Measurements from ENCODE around the gene FBXL16.

The FBXL16 gene

DNA sequence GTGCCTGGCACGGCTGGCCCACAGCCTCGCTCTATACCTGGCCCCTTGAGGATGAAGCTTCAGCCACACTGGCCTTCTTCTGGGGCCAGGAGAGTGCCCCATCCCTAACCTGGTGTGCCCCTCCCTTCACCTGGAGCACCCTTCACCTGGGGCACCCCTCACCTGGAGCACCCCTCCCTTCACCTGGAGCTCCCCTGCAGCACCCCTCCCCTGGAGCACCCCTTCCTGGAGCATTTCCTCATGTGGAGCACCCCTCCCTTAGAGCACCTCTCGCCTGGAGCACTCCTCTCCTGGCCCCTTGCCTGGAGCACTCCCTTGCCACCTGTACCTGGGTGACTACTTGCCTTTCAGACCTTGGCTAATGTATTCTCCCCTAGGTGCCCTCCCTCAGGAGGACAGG, 2.4 kb upstream of the FBXL16 start:
- ChIA-PET CTCF (interaction anchor here (0.7 to 1.1 kb wide), 2 partner anchors 77 to 767 kb away, joined by 4 to 5 read pairs; no protein-coding TSS in a partner anchor), POLR2A (ENCODE audit: low non-redundant PET) (interaction anchor here (2.0 kb wide), 1 partner anchor 12 kb away, joined by 9 read pairs; no protein-coding TSS in a partner anchor)

DNA sequence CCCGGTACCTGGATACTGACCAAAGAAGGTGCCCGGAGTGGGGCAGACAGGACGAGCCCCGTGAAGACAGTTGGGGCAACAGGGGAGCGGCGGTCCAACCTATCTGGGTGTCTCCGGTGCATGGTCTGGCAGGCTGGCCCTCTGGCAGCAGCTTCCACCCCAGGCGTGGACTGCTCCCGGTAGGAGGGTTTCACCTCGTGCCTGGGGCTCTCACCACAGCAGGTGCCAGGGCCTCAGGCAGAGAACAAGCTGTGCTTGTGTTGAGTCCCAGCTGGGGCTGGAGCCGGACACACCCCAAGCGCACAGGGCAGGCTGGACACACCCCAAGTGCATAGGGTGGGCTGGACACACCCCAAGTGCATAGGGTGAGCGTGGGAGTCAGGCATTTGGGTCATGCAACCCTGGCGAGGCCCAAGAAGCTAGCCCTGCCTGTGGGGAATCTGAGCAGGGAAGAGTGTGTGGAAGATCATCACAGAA, 1.5 kb upstream of the FBXL16 start:
- ChIA-PET CTCF (interaction anchor here (0.6 to 1.1 kb wide), 3 partner anchors 48 to 78 kb away, joined by 3 to 5 read pairs (median 3); partner anchors contain the start of gene WDR90), POLR2A (ENCODE audit: low non-redundant PET) (interaction anchor here (2.0 kb wide), 1 partner anchor 11 kb away, joined by 9 read pairs; no protein-coding TSS in a partner anchor)
- peak overlapping the region; percentile 87 for H3K27ac ChIP-seq

More for the DNA sequence above, 2.4 kb upstream of the FBXL16 start:
- no peak for DNase-seq (ENCODE audit: low spot score)
- peak overlapping the region; percentile 87 for H3K27ac ChIP-seq
- TF ChIP-seq, protein P1, sequence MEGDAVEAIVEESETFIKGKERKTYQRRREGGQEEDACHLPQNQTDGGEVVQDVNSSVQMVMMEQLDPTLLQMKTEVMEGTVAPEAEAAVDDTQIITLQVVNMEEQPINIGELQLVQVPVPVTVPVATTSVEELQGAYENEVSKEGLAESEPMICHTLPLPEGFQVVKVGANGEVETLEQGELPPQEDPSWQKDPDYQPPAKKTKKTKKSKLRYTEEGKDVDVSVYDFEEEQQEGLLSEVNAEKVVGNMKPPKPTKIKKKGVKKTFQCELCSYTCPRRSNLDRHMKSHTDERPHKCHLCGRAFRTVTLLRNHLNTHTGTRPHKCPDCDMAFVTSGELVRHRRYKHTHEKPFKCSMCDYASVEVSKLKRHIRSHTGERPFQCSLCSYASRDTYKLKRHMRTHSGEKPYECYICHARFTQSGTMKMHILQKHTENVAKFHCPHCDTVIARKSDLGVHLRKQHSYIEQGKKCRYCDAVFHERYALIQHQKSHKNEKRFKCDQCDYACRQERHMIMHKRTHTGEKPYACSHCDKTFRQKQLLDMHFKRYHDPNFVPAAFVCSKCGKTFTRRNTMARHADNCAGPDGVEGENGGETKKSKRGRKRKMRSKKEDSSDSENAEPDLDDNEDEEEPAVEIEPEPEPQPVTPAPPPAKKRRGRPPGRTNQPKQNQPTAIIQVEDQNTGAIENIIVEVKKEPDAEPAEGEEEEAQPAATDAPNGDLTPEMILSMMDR (conservative IDR thresholded peaks at IDR 0.05; ENCODE audit: low read depth), result no peak

DNA sequence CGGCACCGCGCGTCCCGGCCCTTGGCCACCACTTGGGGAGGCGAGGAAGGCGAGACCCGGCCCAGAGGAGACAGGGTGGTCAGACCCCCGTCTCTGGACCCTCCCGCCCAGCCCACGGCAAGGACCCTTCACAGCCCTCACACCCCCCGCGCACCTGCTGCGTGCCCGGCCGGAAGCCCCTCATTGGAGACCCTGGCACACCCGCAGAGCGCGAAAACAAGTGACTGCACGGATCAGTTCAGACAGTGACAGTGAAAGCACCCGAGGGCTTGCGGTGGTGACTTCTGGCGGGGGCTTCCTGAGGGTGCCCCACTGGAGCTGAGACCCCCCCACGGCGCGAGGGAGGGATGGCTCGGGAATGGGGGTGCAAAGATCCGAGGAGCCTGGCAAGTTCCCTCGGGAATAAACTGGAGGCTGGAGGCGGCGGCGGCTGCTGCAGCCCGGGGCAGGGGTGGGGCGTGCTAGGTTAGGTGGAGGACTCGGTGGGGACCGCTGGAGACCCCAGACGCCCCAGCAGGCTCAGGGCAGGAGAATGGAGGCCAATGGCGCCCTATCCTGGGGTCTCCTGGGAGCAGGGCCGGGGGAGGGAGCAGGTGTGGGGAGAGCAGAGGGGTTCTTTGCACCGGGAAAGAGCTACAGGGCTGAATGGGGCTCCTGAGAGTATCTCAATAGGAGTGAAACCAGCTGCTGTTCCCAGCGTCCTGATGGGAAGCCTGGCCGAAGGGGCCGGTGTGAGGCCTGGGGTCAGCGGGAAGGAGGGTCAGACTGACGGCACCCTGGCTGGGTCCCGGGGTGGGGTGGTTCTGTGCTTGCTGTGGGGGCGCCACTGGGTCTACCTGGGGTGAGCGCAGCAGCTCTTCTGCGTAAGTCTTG, 824 bp upstream of the FBXL16 start:
- no peak for DNase-seq (ENCODE audit: low spot score)
- peak overlapping the region; percentile 87 for H3K27ac ChIP-seq
- ChIA-PET POLR2A (ENCODE audit: low non-redundant PET) (interaction anchor here (0.6 to 2.0 kb wide), 2 partner anchors 9 to 11 kb away, joined by 6 to 9 read pairs; no protein-coding TSS in a partner anchor), CTCF (interaction anchor here (0.6 to 1.1 kb wide), 3 partner anchors 49 to 79 kb away, joined by 3 to 5 read pairs (median 3); partner anchors contain the start of gene WDR90)
- TF ChIP-seq, protein P1 (conservative IDR thresholded peaks at IDR 0.05; ENCODE audit: low read depth), result no peak

More for the DNA sequence above, 1.5 kb upstream of the FBXL16 start:
- TF ChIP-seq, protein P1 (conservative IDR thresholded peaks at IDR 0.05; ENCODE audit: low read depth), result no peak
- no peak for DNase-seq (ENCODE audit: low spot score)

DNA sequence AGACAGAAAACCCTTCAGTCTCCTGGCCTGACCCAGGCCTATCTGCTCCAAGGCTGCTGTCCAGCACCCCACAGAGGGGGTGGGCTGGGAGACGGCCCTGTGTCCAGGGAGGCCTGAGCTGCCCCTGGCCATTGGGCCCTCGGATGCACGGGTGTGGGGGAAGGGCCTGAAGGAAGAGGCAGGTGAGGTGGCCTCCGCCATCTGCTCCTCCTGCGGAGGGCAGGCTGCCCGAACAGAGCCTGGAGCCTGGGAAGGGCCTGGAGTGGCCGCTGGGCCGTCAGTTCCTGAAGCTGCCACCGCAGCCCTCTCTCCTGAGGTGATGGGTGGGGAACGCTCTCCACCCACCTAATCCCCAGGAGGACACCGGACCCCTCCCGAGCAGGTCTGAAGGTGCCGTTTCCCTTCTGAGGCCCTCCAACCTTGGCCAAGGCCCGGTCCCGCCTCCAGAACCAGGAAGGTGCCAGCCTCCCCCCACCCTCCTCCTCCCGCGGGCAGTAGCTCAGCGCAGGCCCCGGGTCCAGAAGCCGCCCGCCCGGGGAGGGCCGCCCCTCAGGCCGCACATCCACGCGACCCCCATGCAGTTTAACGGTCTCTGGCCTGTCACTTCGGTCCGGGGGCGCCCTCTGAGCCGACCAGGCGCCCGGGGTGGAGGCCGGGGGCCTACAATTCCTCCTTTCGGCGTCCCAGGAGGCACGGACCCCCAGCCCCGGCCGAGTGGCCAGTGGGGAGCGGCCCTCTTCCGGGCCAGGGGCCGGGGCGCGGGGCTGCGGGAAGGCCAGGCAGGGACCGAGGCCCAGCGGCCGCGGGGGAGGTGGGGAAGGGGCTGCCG, 835 bp downstream of the FBXL16 start:
- TF ChIP-seq, protein P1 (conservative IDR thresholded peaks at IDR 0.05; ENCODE audit: low read depth), result no peak
- DNase-seq (ENCODE audit: low spot score), result no peak
- POLR2A ChIA-PET (ENCODE audit: low non-redundant PET), result no interaction called here
- peak overlapping the region; percentile 87 for H3K27ac ChIP-seq
- CTCF ChIA-PET, result interaction anchor here (0.5 kb wide), 1 partner anchor 256 kb away, joined by 3 read pairs; no protein-coding TSS in a partner anchor

DNA sequence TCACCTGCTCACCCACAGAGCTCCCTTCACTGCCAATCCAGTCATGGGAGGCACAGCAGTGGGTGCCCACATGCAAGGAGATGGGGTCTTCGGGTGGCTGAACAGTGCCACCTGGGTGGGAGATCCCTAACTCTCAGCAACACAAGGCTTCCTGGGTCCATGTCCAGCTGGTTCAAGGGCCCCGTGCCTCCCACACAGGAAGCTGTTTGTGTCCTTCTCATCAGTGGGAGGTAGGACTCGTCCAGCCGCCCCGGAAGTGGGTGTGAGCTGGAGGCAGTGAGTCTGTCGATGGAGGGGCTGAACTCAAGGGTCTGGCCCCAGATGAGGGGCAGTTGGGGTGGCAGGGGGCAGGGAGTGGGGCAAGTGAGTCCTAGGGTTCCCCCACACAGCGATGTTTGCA, 1.6 kb downstream of the FBXL16 start:
- ChIA-PET CTCF (interaction anchor here (0.5 to 0.9 kb wide), 2 partner anchors 81 to 255 kb away, joined by 3 read pairs; no protein-coding TSS in a partner anchor), POLR2A (ENCODE audit: low non-redundant PET) (interaction anchor here (0.6 kb wide), 1 partner anchor 110 kb away, joined by 3 read pairs; no protein-coding TSS in a partner anchor)
- DNase-seq (ENCODE audit: low spot score), result no peak
- TF ChIP-seq, protein P1 (conservative IDR thresholded peaks at IDR 0.05; ENCODE audit: low read depth), result no peak
- peak overlapping the region; percentile 87 for H3K27ac ChIP-seq
